ENCODE data around the gene DTX1.
"Not testable (repeated sequence)": the region's sequence is repeated elsewhere in the genome, so short reads cannot be mapped to it uniquely, and the experiment has no call there.

- TF ChIP-seq POLR2AphosphoS5, POLR2A (IDR thresholded peaks at IDR 0.05; ENCODE audit: low read depth, low read length): not testable (repeated sequence)
Measured at GRCh38 chr12:113141716-113142115, 85.2 kb downstream of the DTX1 start.

Measured in GM12891 (cell line).